Endothelial cell of umbilical vein (primary cell): ENCODE results near the gene SLC27A2. TPM values are rescaled to one million over a fixed set of nuclear protein-coding genes. Genes with fewer than 3 reads are reported as not detected.

Experiments
- BruUV-seq: library from RNA; stranded (reverse); fragments of 400-500 nt; replicated peaks from 2 replicates; lab custom pipeline; 2021; lab: Mats Ljungman, UMichigan
- CTCF ChIA-PET: fragments of 300-600, 350-600 bp; sonication (Branson Sonifier 250); formaldehyde crosslinking; loops from one replicate; lab custom pipeline; 2021; ENCODE audit warnings: antibody characterized with exemption, inconsistent platforms; lab: Charles Lee
- POLR2A ChIA-PET: fragments of 300-600, 350-600 bp; sonication (Branson Sonifier 250); formaldehyde crosslinking; loops from one replicate; lab custom pipeline; 2021; ENCODE audit warnings: antibody characterized with exemption, inconsistent platforms; lab: Charles Lee
- DNase-seq: peaks from one replicate; pipeline ENCODE4 v3.0.0-alpha.2; 2011; ENCODE audit warnings: low read depth, low spot score
- FAIRE-seq: peaks from 2 replicates; lab custom pipeline; 2011; peaks lifted over from hg19 to GRCh38; lab: Jason Lieb, UNC
- H2AFZ ChIP-seq: 2 replicates; pipeline ENCODE4 v1.6.0; 2012; ENCODE audit warnings: low read depth, low read length, control low read depth, inconsistent platforms
- H3K27ac ChIP-seq: 2 replicates; pipeline ENCODE4 v1.5.1; 2011; ENCODE audit warnings: low read depth, mild to moderate bottlenecking, control low read depth, low read length, moderate library complexity; ENCODE audit not compliant: insufficient read depth
- H3K27me3 ChIP-seq, 2 experiments: 2 replicates each; pipeline versions ENCODE4 v1.6.0 to v1.6.1; 2011; ENCODE audit warnings: low read length in 2 of 2, mixed read lengths in 1 of 2; ENCODE audit not compliant: control insufficient read depth in 2 of 2, insufficient read depth in 2 of 2
- H3K36me3 ChIP-seq, 2 experiments: 2 replicates in 1 of 2; 3 replicates in 1 of 2; pipeline ENCODE4 v1.5.1; 2011; ENCODE audit warnings: low read length in 2 of 2, mild to moderate bottlenecking in 1 of 2, moderate library complexity in 1 of 2; ENCODE audit not compliant: control insufficient read depth in 2 of 2, insufficient read depth in 2 of 2; ENCODE audit errors: extremely low read depth in 1 of 2
- H3K4me1 ChIP-seq: 3 replicates; pipeline ENCODE4 v1.5.1; 2011; ENCODE audit warnings: mild to moderate bottlenecking, low read length; ENCODE audit not compliant: control insufficient read depth, insufficient read depth; ENCODE audit errors: extremely low read depth
- H3K4me2 ChIP-seq: 2 replicates; pipeline ENCODE4 v1.6.1; 2011; ENCODE audit warnings: low read length, control low read depth, mixed read lengths; ENCODE audit not compliant: insufficient read depth
- H3K4me3 ChIP-seq, 3 experiments: fragments of 200-600 bp in 1 of 3; sonication (generic), shearing (Covaris generic) in 1 of 3; replicated peaks in 1 of 3; 2 replicates each; pipeline ENCODE4 v1.5.1; 2011 to 2016; ENCODE audit warnings: control low read depth in 3 of 3, low read length in 3 of 3, mild to moderate bottlenecking in 2 of 3, inconsistent platforms in 1 of 3, low read depth in 1 of 3, moderate library complexity in 1 of 3; ENCODE audit not compliant: insufficient read depth in 1 of 3
- H3K79me2 ChIP-seq: 2 replicates; pipeline ENCODE4 v1.6.0; 2012; ENCODE audit warnings: low read length, inconsistent platforms; ENCODE audit not compliant: control insufficient read depth, insufficient read depth
- H3K9ac ChIP-seq: replicated peaks from 2 replicates; pipeline ENCODE3; 2011; ENCODE audit warnings: low read length, control low read depth; ENCODE audit not compliant: insufficient read depth; ENCODE audit errors: extremely low read depth
- H3K9me1 ChIP-seq: replicated peaks from 3 replicates; pipeline ENCODE4 v1.6.0; 2011; ENCODE audit warnings: mild to moderate bottlenecking, low read length; ENCODE audit not compliant: control insufficient read depth, insufficient read depth; ENCODE audit errors: extremely low read depth
- H3K9me3 ChIP-seq: replicated peaks from 2 replicates; pipeline ENCODE4 v1.5.1; 2012; ENCODE audit warnings: low read length, inconsistent platforms; ENCODE audit not compliant: control insufficient read depth, insufficient read depth
- H4K20me1 ChIP-seq: replicated peaks from 2 replicates; pipeline ENCODE3; 2011; ENCODE audit warnings: mild to moderate bottlenecking, low read length; ENCODE audit not compliant: control insufficient read depth, insufficient read depth; ENCODE audit errors: extremely low read depth
- CTCF ChIP-seq, 2 donors: IDR thresholded peaks; 1 replicate in 1 of 2; 2 replicates in 1 of 2; pipeline ENCODE4 v1.5.1; 2011; ENCODE audit warnings: low read length in 2 of 2, mild to moderate bottlenecking in 2 of 2, moderate library complexity in 2 of 2, control low read depth in 1 of 2, inconsistent platforms in 1 of 2, low read depth in 1 of 2; ENCODE audit not compliant: insufficient read depth in 1 of 2; ENCODE audit errors: extremely low read depth in 1 of 2
- EZH2 ChIP-seq: IDR thresholded peaks from 2 replicates; pipeline ENCODE4 v1.6.1; 2012; ENCODE audit warnings: borderline replicate concordance, low read depth, mild to moderate bottlenecking, moderate library complexity, low read length, inconsistent platforms; ENCODE audit not compliant: severe bottlenecking
- FOS ChIP-seq: IDR thresholded peaks from 2 replicates; pipeline ENCODE4 v1.6.1; 2011; ENCODE audit warnings: mild to moderate bottlenecking, low read length, moderate library complexity, borderline replicate concordance; ENCODE audit not compliant: insufficient read depth
- GATA2 ChIP-seq: IDR thresholded peaks from 2 replicates; pipeline ENCODE4 v1.7.0; 2011; ENCODE audit warnings: low read depth, mild to moderate bottlenecking, moderate library complexity, mixed read lengths, low read length; ENCODE audit not compliant: insufficient read length, insufficient read depth
- JUN ChIP-seq: IDR thresholded peaks from 2 replicates; pipeline ENCODE4 v1.6.1; 2011; ENCODE audit warnings: borderline replicate concordance, low read depth; ENCODE audit not compliant: insufficient read length, insufficient read depth
- MAX ChIP-seq: IDR thresholded peaks from 2 replicates; pipeline ENCODE4 v1.6.1; 2011; ENCODE audit not compliant: insufficient read depth, insufficient read length
- MYC ChIP-seq: IDR thresholded peaks from one replicate; pipeline ENCODE4 v1.6.1; 2011; ENCODE audit warnings: mild to moderate bottlenecking, low read depth, low read length
- POLR2A ChIP-seq: IDR thresholded peaks from 2 replicates; pipeline ENCODE4 v1.6.1; 2012; ENCODE audit warnings: low read depth, mild to moderate bottlenecking, control low read depth, low read length
- POLR2AphosphoS5 ChIP-seq: IDR thresholded peaks from 2 replicates; pipeline ENCODE4 v1.6.1; 2012; ENCODE audit warnings: low read depth, mild to moderate bottlenecking, control low read depth, low read length, moderate library complexity; ENCODE audit not compliant: insufficient read depth
- dilution Hi-C: fragments of 300-500 bp; cut with MboI; formaldehyde crosslinking; loops from one replicate; pipeline ENCODE4 v1.15.0; 2019; ENCODE audit warnings: low sequenced_read_pairs; ENCODE audit not compliant: extremely low pct_ligation_motif_present
- intact Hi-C: fragments of 100-400 bp; cut with micrococcal nuclease; formaldehyde crosslinking; loops from one replicate; pipeline ENCODE4 v1.10.0; 2022
- polyA plus RNA-seq, 4 experiments: library from polyadenylated mRNA; depleted of rRNA in 3 of 4; stranded (reverse) in 3 of 4; unstranded in 1 of 4; fragments of >200 nt; gene quantifications; 2 replicates each; pipeline versions ENCODE4 v1.2.1 to v1.2.3, GENCODE V29; 2011 to 2012; ENCODE audit warnings: missing spikeins in 1 of 4
- total RNA-seq: library from RNA; stranded (reverse); gene quantifications from 2 replicates; pipeline ENCODE4 v1.2.3, GENCODE V29; 2021

SLC27A2 gene
- total and polyA plus RNA-seq, 2 donors (not counting 3 experiments of a cell fraction or from before 2014, with no cell fraction given) = not detected

- Histone ChIP-seq H3K36me3 (no peaks in the 10 kb centered on the region), H4K20me1 (no peaks in the 10 kb centered on the region), H2AFZ (no peak overlapping the region), H3K9me3 (no peaks in the 10 kb centered on the region), H3K4me1 (no peaks in the 10 kb centered on the region), H3K9ac (no peak overlapping the region), H3K27ac (no peak overlapping the region), H3K79me2 (no peaks in the 10 kb centered on the region), H3K4me3 (no peak overlapping the region), H3K9me1 (no peaks in the 10 kb centered on the region), H3K27me3 (peaks cover 0 to 2% of the 10 kb centered on the region in 2 experiments), H3K4me2 (no peak overlapping the region)
- intact Hi-C loops = no loop called here
- FAIRE-seq = no peak
- CTCF ChIA-PET = no interaction called here
- POLR2A ChIA-PET = no interaction called here
- BruUV-seq = no TSS peak
- no peak for DNase-seq
- dilution Hi-C loops = no loop called here
- TF ChIP-seq POLR2AphosphoS5 (no peak), FOS (no peak), MYC (no peak), POLR2A (no peak), EZH2 (no peak), CTCF (IDR thresholded peaks at IDR 0.05; ENCODE audit: extremely low read depth in 1 of 2, insufficient read depth in 1 of 2, low read depth in 1 of 2, low read length in 2 of 2) (no peak), GATA2 (no peak), JUN (no peak), MAX (no peak)
Observed at GRCh38 chr15:50252556-50252955, 70.6 kb downstream of the SLC27A2 start.
